ENCODE data around the gene DSCAM. TPM values are rescaled to one million over a fixed set of nuclear protein-coding genes. Genes with fewer than 3 reads are reported as not detected.
"Not testable (repeated sequence)": the region's sequence is repeated elsewhere in the genome, so short reads cannot be mapped to it uniquely, and the experiment has no call there.

DSCAM gene, protein sequence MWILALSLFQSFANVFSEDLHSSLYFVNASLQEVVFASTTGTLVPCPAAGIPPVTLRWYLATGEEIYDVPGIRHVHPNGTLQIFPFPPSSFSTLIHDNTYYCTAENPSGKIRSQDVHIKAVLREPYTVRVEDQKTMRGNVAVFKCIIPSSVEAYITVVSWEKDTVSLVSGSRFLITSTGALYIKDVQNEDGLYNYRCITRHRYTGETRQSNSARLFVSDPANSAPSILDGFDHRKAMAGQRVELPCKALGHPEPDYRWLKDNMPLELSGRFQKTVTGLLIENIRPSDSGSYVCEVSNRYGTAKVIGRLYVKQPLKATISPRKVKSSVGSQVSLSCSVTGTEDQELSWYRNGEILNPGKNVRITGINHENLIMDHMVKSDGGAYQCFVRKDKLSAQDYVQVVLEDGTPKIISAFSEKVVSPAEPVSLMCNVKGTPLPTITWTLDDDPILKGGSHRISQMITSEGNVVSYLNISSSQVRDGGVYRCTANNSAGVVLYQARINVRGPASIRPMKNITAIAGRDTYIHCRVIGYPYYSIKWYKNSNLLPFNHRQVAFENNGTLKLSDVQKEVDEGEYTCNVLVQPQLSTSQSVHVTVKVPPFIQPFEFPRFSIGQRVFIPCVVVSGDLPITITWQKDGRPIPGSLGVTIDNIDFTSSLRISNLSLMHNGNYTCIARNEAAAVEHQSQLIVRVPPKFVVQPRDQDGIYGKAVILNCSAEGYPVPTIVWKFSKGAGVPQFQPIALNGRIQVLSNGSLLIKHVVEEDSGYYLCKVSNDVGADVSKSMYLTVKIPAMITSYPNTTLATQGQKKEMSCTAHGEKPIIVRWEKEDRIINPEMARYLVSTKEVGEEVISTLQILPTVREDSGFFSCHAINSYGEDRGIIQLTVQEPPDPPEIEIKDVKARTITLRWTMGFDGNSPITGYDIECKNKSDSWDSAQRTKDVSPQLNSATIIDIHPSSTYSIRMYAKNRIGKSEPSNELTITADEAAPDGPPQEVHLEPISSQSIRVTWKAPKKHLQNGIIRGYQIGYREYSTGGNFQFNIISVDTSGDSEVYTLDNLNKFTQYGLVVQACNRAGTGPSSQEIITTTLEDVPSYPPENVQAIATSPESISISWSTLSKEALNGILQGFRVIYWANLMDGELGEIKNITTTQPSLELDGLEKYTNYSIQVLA (N-terminal part only)
- 0.20 TPM for polyA plus RNA-seq (2013, experiment 1 of 2)
- 0.38 TPM for polyA plus RNA-seq (2013, experiment 2 of 2)

DNA sequence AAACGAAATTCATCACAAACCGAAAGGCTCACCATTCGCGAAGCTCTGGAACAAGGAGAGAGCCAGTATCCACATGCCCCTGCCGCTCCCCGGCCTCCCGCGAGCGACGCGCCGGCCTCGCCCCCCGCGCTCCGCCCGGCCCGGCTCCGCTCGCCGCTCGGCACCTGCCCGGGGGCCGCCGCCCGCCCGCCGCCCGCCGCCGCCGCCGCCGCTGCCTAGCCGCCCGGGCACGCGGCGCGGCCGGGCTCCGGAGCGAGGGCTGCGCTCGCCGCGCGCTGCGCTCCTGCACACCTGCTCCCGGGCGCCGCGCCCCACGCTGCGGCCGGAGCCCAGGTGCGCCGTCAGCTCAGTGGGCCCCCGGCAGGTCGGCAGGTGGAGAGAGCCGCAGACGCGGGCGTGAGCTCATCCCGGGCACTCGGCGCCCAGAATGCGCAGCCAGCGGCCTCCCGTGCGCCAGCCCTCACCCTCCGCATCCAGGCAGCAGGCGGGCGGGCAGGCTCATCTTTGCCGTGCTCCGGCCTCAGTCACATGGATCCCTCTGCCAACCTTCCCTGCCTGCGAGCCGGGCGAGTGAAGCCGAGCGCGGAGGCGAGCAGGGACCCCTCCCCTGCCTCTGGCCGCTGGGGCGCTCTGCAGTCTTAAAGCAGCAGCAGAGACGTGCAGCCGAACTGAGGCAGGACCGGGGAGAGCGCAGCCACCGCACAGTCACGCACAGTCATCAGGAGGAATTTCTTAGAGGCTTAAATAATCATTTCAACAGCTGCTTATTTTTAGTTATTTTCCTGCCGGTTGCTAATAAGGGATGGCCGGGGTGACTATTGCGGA, at the start of gene DSCAM:
Gene DSCAM (minus strand): TSS at position 572 of the 825 bp plus-strand sequence. CDS start 497 bp downstream, at position 75.
- WGBS, result 3% methylated on average over 93 of the region's 94 CpGs
- Histone ChIP-seq H3K9ac (ENCODE audit: low read depth, low read length) (no peak within 1 kb of the TSS), H3K4me3 (ENCODE audit: low read length) (peak within 1 kb of the TSS; percentile 51), H3K4me1 (ENCODE audit: insufficient read depth, low read length) (0 out of 2 replicates have a peak, but pooled peaks cover 5% of the 10 kb centered on the region), H3K27me3 (ENCODE audit: insufficient read depth, low read length) (peaks cover 61% of the 10 kb centered on the region), H3K36me3 (ENCODE audit: insufficient read depth, low read length) (no peaks in the 10 kb centered on the region), H3K9me3 (ENCODE audit: insufficient read depth, low read depth, low read length) (no peaks in the 10 kb centered on the region), H3K27ac (ENCODE audit: low read depth, low read length) (no peak within 1 kb of the TSS)

DNA sequence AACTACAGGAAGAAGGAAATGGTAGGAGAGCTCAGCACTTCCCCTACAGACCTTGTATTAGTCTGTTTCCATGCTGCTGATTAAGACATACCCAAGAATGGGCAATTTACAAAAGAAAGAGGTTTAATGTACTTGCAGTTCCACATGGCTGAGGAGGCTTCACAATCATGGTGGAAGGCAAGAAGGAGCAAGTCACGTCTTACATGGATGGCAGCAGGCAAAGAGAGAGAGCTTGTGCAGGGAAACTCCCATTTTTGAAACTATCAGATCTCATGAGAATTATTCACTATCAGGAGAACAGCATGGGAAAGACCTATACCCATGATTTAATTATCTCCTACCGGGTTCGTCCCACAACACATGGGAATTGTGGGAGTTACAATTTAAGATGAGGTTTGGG, 48.7 kb upstream of the DSCAM start:
- H3K9me3 ChIP-seq (ENCODE audit: insufficient read depth, low read depth, low read length), result peaks cover 16% of the 10 kb centered on the region
- H3K4me1 ChIP-seq (ENCODE audit: insufficient read depth, low read length); H3K27ac ChIP-seq (ENCODE audit: low read depth, low read length); H3K36me3 ChIP-seq (ENCODE audit: insufficient read depth, low read length); H3K4me3 ChIP-seq (ENCODE audit: low read length); H3K27me3 ChIP-seq (ENCODE audit: insufficient read depth, low read length); H3K9ac ChIP-seq (ENCODE audit: low read depth, low read length): not testable (repeated sequence)
- WGBS, result 100% methylated on average over 3 of the region's 3 CpGs

DNA sequence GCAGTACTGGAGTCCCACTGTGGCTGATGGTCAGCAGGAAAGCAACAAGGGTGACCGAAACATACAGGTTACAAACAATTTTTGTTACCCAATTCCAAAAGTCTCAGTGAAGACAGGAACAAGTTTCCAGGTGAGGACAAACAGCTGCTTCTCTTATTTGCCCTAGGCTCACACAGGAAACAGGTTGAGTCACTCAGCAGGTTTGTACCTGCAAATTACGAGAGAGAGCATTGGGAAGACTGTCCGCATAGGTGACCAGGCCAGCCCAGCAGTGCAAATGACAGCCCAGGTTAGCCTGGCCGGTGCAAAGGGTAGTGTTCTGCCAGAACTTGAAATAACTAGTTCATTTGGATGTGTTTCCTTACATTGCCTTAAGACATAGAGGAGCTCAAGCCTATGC, 40.0 kb upstream of the DSCAM start:
- Histone ChIP-seq H3K27me3 (ENCODE audit: insufficient read depth, low read length) (no peaks in the 10 kb centered on the region), H3K4me3 (ENCODE audit: low read length) (no peak overlapping the region), H3K4me1 (ENCODE audit: insufficient read depth, low read length) (no peaks in the 10 kb centered on the region), H3K9me3 (ENCODE audit: insufficient read depth, low read depth, low read length) (no peaks in the 10 kb centered on the region), H3K36me3 (ENCODE audit: insufficient read depth, low read length) (no peaks in the 10 kb centered on the region), H3K27ac (ENCODE audit: low read depth, low read length) (no peak overlapping the region), H3K9ac (ENCODE audit: low read depth, low read length) (no peak overlapping the region)
- WGBS, result 94% methylated on average over 4 of the region's 4 CpGs

DNA sequence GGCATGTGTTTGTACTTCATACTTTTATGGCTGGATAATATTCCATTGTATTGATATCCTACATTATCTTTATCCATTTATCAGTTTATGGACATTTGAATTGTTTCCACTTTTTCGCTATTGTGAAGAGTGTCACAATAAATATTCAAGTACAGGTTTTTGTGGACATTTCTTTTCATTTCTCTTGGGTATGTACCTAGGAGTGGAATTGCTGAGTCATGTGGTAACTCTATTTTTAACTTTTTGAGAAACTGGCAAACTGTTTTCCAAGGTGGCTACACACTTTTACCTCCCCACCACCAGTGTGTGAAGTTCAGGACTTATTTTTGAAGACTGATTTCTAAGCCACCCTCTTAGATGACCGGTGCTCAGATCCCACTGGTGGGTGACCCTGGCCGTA, 39.0 kb upstream of the DSCAM start:
- no peaks in the 10 kb centered on the region for H3K9me3 ChIP-seq (ENCODE audit: insufficient read depth, low read depth, low read length)
- H3K9ac ChIP-seq (ENCODE audit: low read depth, low read length), result no peak overlapping the region
- no peaks in the 10 kb centered on the region for H3K36me3 ChIP-seq (ENCODE audit: insufficient read depth, low read length)
- 97% methylated on average over 3 of the region's 3 CpGs for WGBS
- no peaks in the 10 kb centered on the region for H3K27me3 ChIP-seq (ENCODE audit: insufficient read depth, low read length)
- H3K4me1 ChIP-seq (ENCODE audit: insufficient read depth, low read length), result no peaks in the 10 kb centered on the region
- H3K4me3 ChIP-seq (ENCODE audit: low read length), result no peak overlapping the region
- H3K27ac ChIP-seq (ENCODE audit: low read depth, low read length), result no peak overlapping the region

DNA sequence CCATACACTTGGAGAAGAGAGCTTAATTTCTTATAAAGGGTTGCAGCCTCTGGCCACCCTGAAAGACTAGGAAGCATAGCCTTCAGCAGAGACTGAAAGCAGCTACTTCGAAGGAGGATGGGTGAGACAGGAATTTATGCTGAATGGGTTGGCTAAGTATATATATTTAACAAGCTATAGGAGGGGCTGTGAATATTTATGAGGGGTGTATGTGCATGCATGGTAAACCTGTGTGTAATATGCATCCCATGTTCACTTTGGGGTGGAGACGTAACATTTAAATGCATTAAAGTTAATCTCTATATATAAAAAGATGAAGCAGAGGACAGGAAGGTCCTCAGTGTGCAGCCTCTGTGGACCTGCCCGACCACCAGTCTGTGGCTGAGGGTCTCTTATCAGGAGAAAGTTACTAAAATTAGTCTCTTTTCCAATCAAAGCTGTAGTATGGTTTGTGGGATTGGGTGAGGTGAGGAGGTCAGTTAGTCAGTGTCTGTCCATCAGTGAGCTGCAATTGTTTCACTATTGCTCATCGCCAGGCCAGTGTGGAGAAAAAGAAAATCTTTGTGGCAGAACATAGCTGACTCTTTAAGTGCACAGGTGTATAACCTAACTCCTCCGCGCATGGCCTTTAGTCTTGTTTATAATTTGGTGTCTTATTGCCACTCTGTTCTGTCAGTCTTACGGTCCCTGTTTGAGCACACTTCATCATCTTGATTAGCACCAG, 35.4 kb upstream of the DSCAM start:
- H3K27ac ChIP-seq (ENCODE audit: low read depth, low read length), result no peak overlapping the region
- WGBS, result 93% methylated on average over 6 of the region's 7 CpGs

DNA sequence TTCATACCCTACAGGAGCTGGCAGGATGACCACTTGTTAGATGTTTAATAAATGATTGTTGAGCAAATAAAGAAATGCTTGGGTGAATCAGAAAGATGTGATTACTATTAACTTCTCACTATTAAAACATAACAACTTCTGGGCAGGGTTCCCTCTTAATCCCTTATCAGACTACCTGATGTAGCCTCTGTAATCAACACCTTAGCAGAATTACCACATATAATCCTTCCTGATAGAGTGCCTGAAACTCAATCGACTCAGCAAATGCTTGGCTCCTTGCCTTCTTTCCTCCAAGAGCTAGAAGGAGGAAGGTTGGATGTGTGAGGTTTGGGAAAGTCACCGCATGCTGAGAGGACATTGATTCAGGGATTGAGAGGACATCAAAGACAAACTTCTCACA, 34.8 kb upstream of the DSCAM start:
- no peaks in the 10 kb centered on the region for H3K36me3 ChIP-seq (ENCODE audit: insufficient read depth, low read length)
- H3K27me3 ChIP-seq (ENCODE audit: insufficient read depth, low read length), result no peaks in the 10 kb centered on the region
- H3K27ac ChIP-seq (ENCODE audit: low read depth, low read length), result no peak overlapping the region
- no peaks in the 10 kb centered on the region for H3K4me1 ChIP-seq (ENCODE audit: insufficient read depth, low read length)
- H3K9me3 ChIP-seq (ENCODE audit: insufficient read depth, low read depth, low read length), result no peaks in the 10 kb centered on the region
- no peak overlapping the region for H3K4me3 ChIP-seq (ENCODE audit: low read length)
- H3K9ac ChIP-seq (ENCODE audit: low read depth, low read length), result no peak overlapping the region
- WGBS, result no CpG with 5 or more reads among the region's 2 CpGs

More for the DNA sequence above, 35.4 kb upstream of the DSCAM start:
- no peaks in the 10 kb centered on the region for H3K4me1 ChIP-seq (ENCODE audit: insufficient read depth, low read length)
- no peaks in the 10 kb centered on the region for H3K27me3 ChIP-seq (ENCODE audit: insufficient read depth, low read length)
- no peaks in the 10 kb centered on the region for H3K36me3 ChIP-seq (ENCODE audit: insufficient read depth, low read length)
- H3K9me3 ChIP-seq (ENCODE audit: insufficient read depth, low read depth, low read length), result no peaks in the 10 kb centered on the region
- H3K9ac ChIP-seq (ENCODE audit: low read depth, low read length), result no peak overlapping the region
- H3K4me3 ChIP-seq (ENCODE audit: low read length), result no peak overlapping the region

DNA sequence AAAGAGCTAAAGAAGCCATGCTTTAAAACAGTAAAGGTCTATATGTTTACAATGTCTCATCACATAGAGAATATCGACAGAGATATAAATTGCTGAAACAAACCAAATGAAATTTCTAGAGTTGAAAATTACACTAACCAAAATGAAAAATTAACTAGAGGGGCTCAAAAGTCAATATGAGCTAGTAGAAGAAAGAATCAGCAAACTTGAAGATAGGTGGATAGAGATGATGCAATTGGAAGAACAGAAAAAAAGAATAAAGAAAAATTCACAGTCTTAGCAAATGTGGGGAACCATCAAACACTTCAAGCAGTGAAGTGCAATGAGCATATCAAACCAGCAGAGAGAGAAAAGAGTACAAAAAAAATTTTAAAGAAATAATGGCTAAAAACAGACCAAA, 24.1 kb upstream of the DSCAM start:
- Histone ChIP-seq H3K27me3 (ENCODE audit: insufficient read depth, low read length) (no peaks in the 10 kb centered on the region), H3K4me1 (ENCODE audit: insufficient read depth, low read length) (no peaks in the 10 kb centered on the region), H3K9me3 (ENCODE audit: insufficient read depth, low read depth, low read length) (no peaks in the 10 kb centered on the region), H3K4me3 (ENCODE audit: low read length) (no peak overlapping the region), H3K9ac (ENCODE audit: low read depth, low read length) (no peak overlapping the region), H3K36me3 (ENCODE audit: insufficient read depth, low read length) (no peaks in the 10 kb centered on the region), H3K27ac (ENCODE audit: low read depth, low read length) (no peak overlapping the region)
- 80% methylated on average over 1 of the region's 1 CpG for WGBS

DNA sequence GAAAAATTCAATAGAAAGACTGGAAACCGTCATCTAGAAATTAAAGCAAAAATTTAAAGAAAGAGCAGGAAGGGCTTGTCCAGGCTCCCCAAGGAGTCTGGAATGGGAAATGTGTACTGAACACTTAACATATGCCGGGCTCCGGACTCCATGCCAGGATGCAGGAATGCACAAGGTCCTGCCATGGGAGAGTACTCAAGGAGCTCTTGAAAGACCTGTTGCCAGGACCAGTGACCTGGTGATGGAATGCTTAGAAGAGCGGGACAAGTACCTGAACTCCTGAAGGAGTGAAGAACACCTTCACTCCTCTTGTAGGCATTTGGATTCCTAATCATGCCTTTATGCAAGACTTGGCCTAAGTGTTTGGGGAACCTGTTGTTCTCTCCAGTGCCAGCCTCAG, 16.9 kb upstream of the DSCAM start:
- H3K4me1 ChIP-seq (ENCODE audit: insufficient read depth, low read length), result peaks cover 14% of the 10 kb centered on the region
- H3K9ac ChIP-seq (ENCODE audit: low read depth, low read length), result no peak overlapping the region
- WGBS, result 98% methylated on average over 4 of the region's 4 CpGs
- H3K27me3 ChIP-seq (ENCODE audit: insufficient read depth, low read length), result no peaks in the 10 kb centered on the region; the same call in 1 of the 2 replicates
- H3K9me3 ChIP-seq (ENCODE audit: insufficient read depth, low read depth, low read length), result no peaks in the 10 kb centered on the region
- no peak overlapping the region for H3K4me3 ChIP-seq (ENCODE audit: low read length)
- H3K27ac ChIP-seq (ENCODE audit: low read depth, low read length), result no peak overlapping the region
- no peaks in the 10 kb centered on the region for H3K36me3 ChIP-seq (ENCODE audit: insufficient read depth, low read length)

DNA sequence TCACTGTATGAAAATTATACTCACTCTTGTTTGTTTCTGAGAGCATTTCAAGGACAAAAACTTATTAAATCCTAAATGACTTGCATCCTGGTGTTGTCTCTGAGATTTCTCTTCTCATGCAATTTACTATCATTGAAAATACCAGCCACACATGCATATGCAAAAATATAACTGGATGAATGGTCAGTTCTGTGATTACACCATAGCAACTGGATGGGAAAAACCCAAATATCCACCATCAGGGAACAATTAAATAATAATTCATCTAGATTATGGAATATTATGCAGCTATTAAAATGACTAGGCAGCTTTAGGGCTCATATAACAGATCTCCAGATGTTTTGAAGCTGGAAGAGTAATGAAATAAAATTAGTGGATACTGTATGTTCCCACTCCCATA, 11.6 kb upstream of the DSCAM start:
- no peak overlapping the region for H3K9ac ChIP-seq (ENCODE audit: low read depth, low read length)
- H3K4me3 ChIP-seq (ENCODE audit: low read length), result no peak overlapping the region
- no peaks in the 10 kb centered on the region for H3K36me3 ChIP-seq (ENCODE audit: insufficient read depth, low read length)
- H3K9me3 ChIP-seq (ENCODE audit: insufficient read depth, low read depth, low read length), result no peaks in the 10 kb centered on the region
- H3K27ac ChIP-seq (ENCODE audit: low read depth, low read length), result no peak overlapping the region
- no peaks in the 10 kb centered on the region for H3K4me1 ChIP-seq (ENCODE audit: insufficient read depth, low read length)
- no peaks in the 10 kb centered on the region; the same call in 1 of the 2 replicates for H3K27me3 ChIP-seq (ENCODE audit: insufficient read depth, low read length)

Measured in HUES64 (cell line).